HepG2 (cell line): Measurements from ENCODE around the gene CNOT1. TPM values are rescaled to one million over a fixed set of nuclear protein-coding genes. Genes with fewer than 3 reads are reported as not detected.

Experiments
- ATAD3A ChIP-seq: sonication (generic); formaldehyde crosslinking; IDR thresholded peaks from 2 replicates; pipeline ENCODE4 v1.4.0; 2020; ENCODE audit warnings: missing genetic modification reagents
- CCAR2 ChIP-seq: fragments of 200-400 bp; formaldehyde crosslinking; optimal IDR thresholded peaks from 2 replicates; pipeline ENCODE3; 2018; ENCODE audit warnings: low read depth, mild to moderate bottlenecking, low read length, moderate library complexity
- GATA4 ChIP-seq: sonication (generic); IDR thresholded peaks from 2 replicates; pipeline ENCODE4 v1.6.1; 2016; ENCODE audit warnings: antibody characterized with exemption, low read depth, borderline replicate concordance
- JUND ChIP-seq: sonication (generic); formaldehyde crosslinking; IDR thresholded peaks from 2 replicates; pipeline ENCODE4 v1.8.0; 2022; ENCODE audit warnings: mild to moderate bottlenecking, missing genetic modification reagents
- MIER2 ChIP-seq: IDR thresholded peaks from 2 replicates; pipeline ENCODE4 v1.6.1; 2016; ENCODE audit warnings: missing biosample characterization, missing genetic modification reagents
- NFKB2 ChIP-seq: sonication (generic); formaldehyde crosslinking; IDR thresholded peaks from 2 replicates; pipeline ENCODE4 v1.4.0; 2020; ENCODE audit warnings: missing genetic modification reagents, borderline replicate concordance
- NPAS2 ChIP-seq: sonication (generic); formaldehyde crosslinking; IDR thresholded peaks from 2 replicates; pipeline ENCODE4 v1.8.0; 2022; ENCODE audit warnings: mild to moderate bottlenecking, missing genetic modification reagents, borderline replicate concordance
- PHB2 ChIP-seq: fragments of 450-650 bp; IDR thresholded peaks from 2 replicates; pipeline ENCODE4 v1.6.1; 2018; ENCODE audit not compliant: partially characterized antibody
- POLR2G ChIP-seq: fragments of 200-400 bp; formaldehyde crosslinking; IDR thresholded peaks from 2 replicates; pipeline ENCODE4 v1.6.1; 2018; ENCODE audit warnings: mild to moderate bottlenecking, low read depth, low read length, moderate library complexity
- RXRB ChIP-seq: IDR thresholded peaks from 2 replicates; pipeline ENCODE4 v1.6.1; 2016; ENCODE audit warnings: borderline replicate concordance, missing genetic modification reagents, missing compliant biosample characterization
- SNAPC2 ChIP-seq: sonication (generic); formaldehyde crosslinking; IDR thresholded peaks from 2 replicates; pipeline ENCODE4 v1.8.1; 2022; ENCODE audit warnings: mild to moderate bottlenecking, missing genetic modification reagents
- SYNCRIP ChIP-seq: fragments of 200-400 bp; formaldehyde crosslinking; IDR thresholded peaks from 2 replicates; pipeline ENCODE4 v1.6.1; 2018; ENCODE audit warnings: mild to moderate bottlenecking, low read depth, low read length; ENCODE audit not compliant: insufficient read depth
- TARDBP ChIP-seq: sonication (generic); formaldehyde crosslinking; IDR thresholded peaks from 2 replicates; pipeline ENCODE4 v1.8.0; 2022; ENCODE audit warnings: mild to moderate bottlenecking, missing genetic modification reagents
- THAP7 ChIP-seq: sonication (generic); formaldehyde crosslinking; IDR thresholded peaks from 2 replicates; pipeline ENCODE4 v1.8.1; 2023; ENCODE audit warnings: mild to moderate bottlenecking, missing genetic modification reagents
- ZBTB14 ChIP-seq: sonication (generic); formaldehyde crosslinking; IDR thresholded peaks from 2 replicates; pipeline ENCODE4 v1.4.0; 2020; ENCODE audit warnings: missing genetic modification reagents
- ZNF274 ChIP-seq: sonication (generic); formaldehyde crosslinking; IDR thresholded peaks from 2 replicates; pipeline ENCODE4 v1.5.1; 2020; ENCODE audit warnings: mild to moderate bottlenecking, missing genetic modification reagents
- ZNF331 ChIP-seq: sonication (generic); formaldehyde crosslinking; IDR thresholded peaks from 2 replicates; pipeline ENCODE4 v1.4.0; 2020; ENCODE audit warnings: missing genetic modification reagents
- ZNF343 ChIP-seq: sonication (generic); formaldehyde crosslinking; IDR thresholded peaks from 2 replicates; pipeline ENCODE4 v1.4.0; 2020; ENCODE audit warnings: mild to moderate bottlenecking, missing genetic modification reagents
- ZNF543 ChIP-seq: sonication (generic); formaldehyde crosslinking; IDR thresholded peaks from 2 replicates; pipeline ENCODE4 v1.4.0; 2020; ENCODE audit warnings: mild to moderate bottlenecking, missing genetic modification reagents
- ZNF704 ChIP-seq: sonication (generic); formaldehyde crosslinking; IDR thresholded peaks from 2 replicates; pipeline ENCODE4 v1.8.1; 2023; ENCODE audit warnings: mild to moderate bottlenecking, inconsistent platforms, moderate library complexity, missing genetic modification reagents, borderline replicate concordance
- ZNF773 ChIP-seq: sonication (generic); formaldehyde crosslinking; IDR thresholded peaks from 2 replicates; pipeline ENCODE4 v1.4.0; 2020; ENCODE audit warnings: missing genetic modification reagents, borderline replicate concordance
- ZNF777 ChIP-seq: sonication (generic); formaldehyde crosslinking; IDR thresholded peaks from 2 replicates; pipeline ENCODE4 v1.4.0; 2020; ENCODE audit warnings: missing genetic modification reagents
- polyA plus RNA-seq, 8 experiments: library from polyadenylated mRNA; depleted of rRNA in 3 of 8; stranded (reverse) in 7 of 8; unstranded in 1 of 8; fragments of >200 nt; fragmentation: Illumina TruSeq in 4 of 8; extraction: Trizol in 4 of 8; gene quantifications; 2 replicates each; pipeline versions ENCODE4 v1.2.1 to v1.2.3, GENCODE V29; 2011 to 2016; ENCODE audit warnings: low read depth in 4 of 8, missing spikeins in 1 of 8, mixed read lengths in 1 of 8; ENCODE audit not compliant: insufficient read depth in 1 of 8
- total RNA-seq, 5 experiments: library from RNA; depleted of rRNA; stranded (reverse); fragments of >200 nt; fragmentation: Illumina TruSeq; extraction: Trizol; gene quantifications; 2 replicates each; pipeline ENCODE4 v1.2.3, GENCODE V29; 2016; ENCODE audit warnings: low read depth in 1 of 5
- TF ChIP-seq, protein P1 (sequence below): IDR thresholded peaks from 2 replicates; pipeline ENCODE4 v1.6.1; 2016; ENCODE audit warnings: missing biosample characterization, missing genetic modification reagents, low read depth
- TF ChIP-seq, protein P2 (sequence below): sonication (generic); formaldehyde crosslinking; IDR thresholded peaks from 2 replicates; pipeline ENCODE4 v1.4.0; 2020; ENCODE audit warnings: missing genetic modification reagents
- TF ChIP-seq, protein P3 (sequence below): sonication (generic); formaldehyde crosslinking; IDR thresholded peaks from 2 replicates; pipeline ENCODE4 v1.9.0; 2021; ENCODE audit warnings: missing genetic modification reagents, borderline replicate concordance

The CNOT1 gene
- total and polyA plus RNA-seq, 2 of the 13 experiments (the other 11 are each of a cell fraction or from before 2014, with no cell fraction given): 188 to 232 TPM

- TF ChIP-seq ZNF704 (CRISPR knock-in tag) (0 out of 2 replicates have a peak, but pooled peaks have one; percentile 25), RXRB (CRISPR knock-in tag) (peak; percentile 57), NPAS2 (CRISPR knock-in tag) (no peak), ATAD3A (CRISPR knock-in tag) (no peak), THAP7 (CRISPR knock-in tag) (no peak), SNAPC2 (CRISPR knock-in tag) (no peak), ZNF274 (CRISPR knock-in tag) (no peak), ZNF331 (CRISPR knock-in tag) (0 out of 2 replicates have a peak, but pooled peaks have one; percentile 33), ZNF343 (no peak), JUND (CRISPR knock-in tag) (no peak), TARDBP (CRISPR knock-in tag) (peak; percentile 48; the same call in 1 of the 2 replicates), ZNF777 (CRISPR knock-in tag) (0 out of 2 replicates have a peak, but pooled peaks have one; percentile 55), GATA4 (no peak), ZBTB14 (CRISPR knock-in tag) (no peak), POLR2G (no peak), SYNCRIP (no peak), ZNF543 (no peak), PHB2 (no peak), ZNF773 (no peak), CCAR2 (no peak), MIER2 (CRISPR knock-in tag) (no peak), NFKB2 (CRISPR knock-in tag) (no peak)
- TF ChIP-seq, protein P1, sequence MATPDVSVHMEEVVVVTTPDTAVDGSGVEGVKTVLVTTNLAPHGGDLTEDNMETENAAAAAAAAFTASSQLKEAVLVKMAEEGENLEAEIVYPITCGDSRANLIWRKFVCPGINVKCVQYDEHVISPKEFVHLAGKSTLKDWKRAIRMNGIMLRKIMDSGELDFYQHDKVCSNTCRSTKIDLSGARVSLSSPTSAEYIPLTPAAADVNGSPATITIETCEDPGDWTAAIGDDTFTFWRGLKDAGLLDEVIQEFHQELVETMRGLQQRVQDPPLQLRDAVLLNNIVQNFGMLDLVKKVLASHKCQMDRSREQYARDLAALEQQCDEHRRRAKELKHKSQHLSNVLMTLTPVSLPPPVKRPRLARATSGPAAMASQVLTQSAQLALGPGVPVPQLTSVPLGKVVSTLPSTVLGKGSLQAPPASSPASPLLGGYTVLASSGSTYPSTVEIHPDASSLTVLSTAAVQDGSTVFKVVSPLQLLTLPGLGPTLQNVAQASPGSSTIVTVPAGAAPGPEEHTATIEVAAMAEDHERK (CRISPR knock-in tag): no peak
- TF ChIP-seq, protein P2, sequence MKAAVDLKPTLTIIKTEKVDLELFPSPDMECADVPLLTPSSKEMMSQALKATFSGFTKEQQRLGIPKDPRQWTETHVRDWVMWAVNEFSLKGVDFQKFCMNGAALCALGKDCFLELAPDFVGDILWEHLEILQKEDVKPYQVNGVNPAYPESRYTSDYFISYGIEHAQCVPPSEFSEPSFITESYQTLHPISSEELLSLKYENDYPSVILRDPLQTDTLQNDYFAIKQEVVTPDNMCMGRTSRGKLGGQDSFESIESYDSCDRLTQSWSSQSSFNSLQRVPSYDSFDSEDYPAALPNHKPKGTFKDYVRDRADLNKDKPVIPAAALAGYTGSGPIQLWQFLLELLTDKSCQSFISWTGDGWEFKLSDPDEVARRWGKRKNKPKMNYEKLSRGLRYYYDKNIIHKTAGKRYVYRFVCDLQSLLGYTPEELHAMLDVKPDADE: no peak
- TF ChIP-seq, protein P3, sequence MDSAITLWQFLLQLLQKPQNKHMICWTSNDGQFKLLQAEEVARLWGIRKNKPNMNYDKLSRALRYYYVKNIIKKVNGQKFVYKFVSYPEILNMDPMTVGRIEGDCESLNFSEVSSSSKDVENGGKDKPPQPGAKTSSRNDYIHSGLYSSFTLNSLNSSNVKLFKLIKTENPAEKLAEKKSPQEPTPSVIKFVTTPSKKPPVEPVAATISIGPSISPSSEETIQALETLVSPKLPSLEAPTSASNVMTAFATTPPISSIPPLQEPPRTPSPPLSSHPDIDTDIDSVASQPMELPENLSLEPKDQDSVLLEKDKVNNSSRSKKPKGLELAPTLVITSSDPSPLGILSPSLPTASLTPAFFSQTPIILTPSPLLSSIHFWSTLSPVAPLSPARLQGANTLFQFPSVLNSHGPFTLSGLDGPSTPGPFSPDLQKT (CRISPR knock-in tag): no peak
Measured at GRCh38 chr16:58634265-58634802, 4.7 kb upstream of the CNOT1 start (continued).
